ENCODE results near the gene ICA1.

DNA sequence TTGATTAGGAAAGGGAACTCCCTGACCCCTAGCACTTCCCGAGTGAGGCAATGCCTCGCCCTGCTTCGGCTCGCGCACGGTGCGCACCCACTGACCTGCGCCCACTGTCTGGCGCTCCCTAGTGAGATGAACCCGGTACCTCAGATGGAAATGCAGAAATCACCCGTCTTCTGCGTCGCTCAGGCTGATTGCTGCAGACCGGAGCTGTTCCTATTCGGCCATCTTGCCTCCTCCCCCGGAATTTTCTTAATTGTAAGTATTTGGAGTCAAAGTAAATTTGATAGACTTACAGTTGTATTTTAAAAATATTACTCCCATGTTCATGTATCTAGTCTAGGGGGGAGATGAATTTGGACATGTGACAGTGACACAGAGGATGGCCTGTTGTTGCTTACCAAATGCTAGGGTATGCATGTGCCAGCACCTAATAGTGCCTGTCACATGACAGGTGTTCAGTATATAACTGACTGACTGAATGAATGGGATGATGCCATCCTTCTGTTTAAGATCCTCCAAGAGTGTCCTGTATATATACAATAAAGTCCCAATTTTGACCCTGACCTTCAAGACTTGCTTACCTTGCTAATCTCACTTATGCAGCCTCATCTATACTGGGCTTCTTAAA, 42.0 kb upstream of the ICA1 start:
- TF ChIP-seq CTCF (conservative IDR thresholded peaks at IDR 0.05; ENCODE audit: low read depth, low read length) = no peak
- TF ChIP-seq EZH2 (IDR thresholded peaks at IDR 0.05; ENCODE audit: low read length, unreplicated experiment) = no peak
- no peak for TF ChIP-seq EZH2phosphoT487 (IDR thresholded peaks at IDR 0.05; ENCODE audit: borderline replicate concordance, low read length)

Data from PC-3 (cell line).